GM12875 (cell line): ENCODE measurements around the gene COG1.

Source experiments
- H3K4me3 ChIP-seq: one replicate; pipeline ENCODE4 v1.5.1; 2011; ENCODE audit warnings: low read depth, low read length, control low read depth
- CTCF ChIP-seq: IDR thresholded peaks from 2 replicates; pipeline ENCODE4 v1.5.1; 2011; ENCODE audit warnings: low read depth, mild to moderate bottlenecking, control low read depth, inconsistent platforms, low read length, moderate library complexity, borderline replicate concordance; ENCODE audit not compliant: insufficient read depth

The COG1 gene

DNA sequence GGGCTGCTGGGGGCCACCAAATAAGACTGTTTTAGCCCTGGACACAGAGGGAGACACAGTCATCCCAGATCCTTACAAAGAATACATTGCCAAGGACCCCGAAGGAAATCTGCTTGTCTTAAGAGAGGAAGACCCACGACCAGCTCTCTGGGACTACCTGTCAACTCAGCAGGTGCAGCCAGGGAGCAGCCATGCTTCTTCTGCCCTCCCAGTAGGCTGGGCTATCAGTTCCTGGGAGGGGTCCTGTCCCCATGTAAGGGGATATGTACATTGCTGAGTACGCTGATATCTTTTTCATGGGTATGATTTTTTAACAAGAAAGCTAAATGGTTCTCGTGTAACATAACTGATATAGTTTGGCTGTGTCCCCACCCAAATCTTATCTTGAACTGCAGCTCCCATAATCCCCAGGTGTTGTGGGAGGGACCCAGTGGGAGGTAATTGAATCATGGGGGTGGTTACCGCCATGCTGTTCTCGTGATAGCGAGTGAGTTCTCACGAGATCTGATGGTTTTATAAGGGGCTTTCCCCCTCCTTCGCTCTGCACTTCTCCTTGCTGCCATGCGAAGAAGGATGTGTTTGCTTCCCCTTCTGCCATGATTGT lies 16.8 kb upstream of the COG1 start:
- TF ChIP-seq CTCF: no peak
- no peak overlapping the region for H3K4me3 ChIP-seq

DNA sequence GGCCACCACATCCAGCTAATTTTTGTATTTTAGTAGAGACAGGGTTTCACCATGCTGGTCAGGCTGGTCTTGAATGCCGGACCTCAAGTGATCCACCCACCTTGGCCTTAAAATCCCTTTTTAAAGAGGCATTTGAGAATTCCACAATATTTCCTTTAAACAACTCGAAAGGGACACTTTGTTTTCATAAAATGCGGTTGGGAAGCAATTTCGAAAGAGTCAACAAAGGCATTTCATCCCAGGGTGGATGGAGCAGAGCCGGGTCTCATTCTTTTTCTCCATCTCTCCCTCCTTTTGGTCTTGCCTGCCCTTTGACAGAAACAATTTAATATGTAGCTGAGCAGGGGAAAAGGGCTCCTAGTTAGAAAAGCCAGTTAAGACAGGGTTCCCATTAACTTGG lies 13.5 kb upstream of the COG1 start:
- H3K4me3 ChIP-seq: no peak overlapping the region
- TF ChIP-seq CTCF: no peak

DNA sequence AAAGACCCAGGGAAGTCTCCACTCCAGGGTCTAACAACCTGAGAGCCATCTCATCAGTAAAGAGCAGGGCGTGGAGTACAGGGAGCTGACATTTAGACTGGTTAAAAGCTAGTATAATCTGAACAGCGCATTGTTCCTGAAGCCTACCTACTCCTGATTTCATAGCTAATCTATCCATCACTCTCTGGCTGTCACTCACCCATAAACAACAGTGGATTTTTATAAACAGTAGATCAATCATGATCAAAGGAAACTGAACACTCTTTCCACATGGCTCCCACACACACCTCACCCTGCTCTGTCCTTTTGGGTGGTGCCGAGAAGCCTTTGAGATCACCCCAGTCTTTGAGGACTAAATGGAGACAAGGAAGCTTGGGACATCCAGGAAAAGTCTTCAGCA lies 13.0 kb upstream of the COG1 start:
- no peak for TF ChIP-seq CTCF
- no peak overlapping the region for H3K4me3 ChIP-seq

DNA sequence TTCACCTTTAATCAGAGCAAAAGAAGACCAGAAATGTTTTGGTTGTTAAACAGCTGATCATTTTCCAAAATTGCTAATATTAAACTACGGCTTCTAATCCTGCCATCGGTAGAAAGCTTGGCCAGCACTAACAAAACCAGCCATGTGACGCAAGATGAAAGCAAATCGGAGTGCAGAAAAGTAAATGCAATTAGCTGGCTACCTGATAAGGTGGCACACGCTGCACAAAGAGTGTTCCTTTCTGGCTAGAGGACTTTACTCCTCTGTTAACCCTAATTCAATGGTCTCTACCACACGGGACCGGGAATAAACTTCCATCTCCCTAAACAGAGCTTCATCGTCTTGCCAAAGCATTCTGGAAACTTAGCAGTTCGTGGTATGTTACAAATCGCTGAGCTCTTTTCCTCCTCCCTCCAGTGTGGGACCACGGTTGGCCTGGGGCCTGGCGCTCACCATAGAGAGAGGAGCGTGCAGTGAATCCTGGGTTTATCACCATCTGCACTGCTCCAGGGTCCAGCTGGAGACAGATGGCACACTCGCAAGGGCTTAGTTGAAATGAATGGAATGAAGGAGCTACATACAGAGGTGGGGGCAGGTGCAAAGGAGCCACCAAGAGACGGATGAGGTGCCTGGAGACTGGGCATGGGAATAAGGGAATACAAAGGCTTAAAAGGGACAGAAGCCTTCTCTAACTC lies 10.1 kb upstream of the COG1 start:
- TF ChIP-seq CTCF: no peak
- no peak overlapping the region for H3K4me3 ChIP-seq

GRCh38 chr17:73184136-73184993 lies 8.5 kb upstream of the COG1 start:
- no peak for TF ChIP-seq CTCF
- H3K4me3 ChIP-seq: no peak overlapping the region

DNA sequence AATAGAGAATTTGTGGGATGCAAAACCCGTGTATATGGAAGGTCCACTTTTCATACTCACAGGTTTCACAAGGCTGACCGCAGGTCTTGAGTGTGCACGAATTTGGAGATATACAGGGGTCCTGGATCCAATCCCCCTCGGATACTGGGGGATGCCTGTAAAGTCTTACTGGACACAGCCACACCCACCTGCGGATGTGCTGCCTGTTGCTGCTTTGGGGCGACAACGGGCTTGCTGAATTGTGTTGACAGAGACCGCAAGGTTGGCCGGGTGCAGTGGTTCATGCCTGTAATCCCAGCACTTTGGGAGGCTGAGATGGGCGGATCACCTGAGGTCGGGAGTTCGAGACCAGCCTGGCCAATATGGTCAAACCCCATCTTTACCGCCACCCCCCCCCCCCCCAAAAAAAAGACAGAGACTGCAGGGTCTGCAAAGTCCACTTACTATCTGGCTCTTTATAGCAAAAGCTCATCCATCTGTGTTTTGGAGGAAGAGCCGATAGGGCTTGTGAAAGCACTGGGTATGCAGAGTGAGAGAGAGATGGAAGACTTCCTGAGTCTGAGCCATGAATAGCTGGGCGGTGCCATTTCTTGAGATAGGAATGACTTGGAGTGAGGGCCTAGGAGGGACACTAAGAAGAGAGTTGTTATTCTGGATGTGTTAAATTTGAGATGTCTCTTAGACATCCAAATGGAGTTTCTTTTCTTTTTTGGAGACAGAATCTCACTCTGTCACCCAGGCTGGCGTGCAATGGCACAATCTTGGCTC lies 6.4 kb upstream of the COG1 start:
- H3K4me3 ChIP-seq: no peak overlapping the region
- TF ChIP-seq CTCF: no peak
